Right atrium auricular region (tissue), 2 donors: Measurements from ENCODE around the gene IPO8. TPM values are rescaled to one million over a fixed set of nuclear protein-coding genes. Genes with fewer than 3 reads are reported as not detected.

ENCODE experiments used
- DNase-seq: peaks from one replicate; pipeline ENCODE4 v3.0.0-alpha.2; 2019; ENCODE audit warnings: low spot score
- H3K27ac ChIP-seq, 2 donors: fragments of 200-600 bp; sonication (generic); 1 replicate in 1 of 2; 2 replicates in 1 of 2; pipeline ENCODE4 v1.5.1; 2016 to 2019
- H3K27me3 ChIP-seq, 2 donors: fragments of 200-600 bp; sonication (generic); one replicate each; pipeline versions ENCODE4 v1.5.1 to v1.6.0; 2017 to 2019
- H3K36me3 ChIP-seq: fragments of 200-600 bp; sonication (generic); one replicate; pipeline ENCODE4 v1.5.1; 2016
- H3K4me1 ChIP-seq, 2 donors: fragments of 200-600 bp; sonication (generic); one replicate each; pipeline versions ENCODE4 v1.5.1 to v1.6.0; 2017 to 2019
- H3K4me3 ChIP-seq, 2 donors: fragments of 200-600 bp; sonication (generic); 1 replicate in 1 of 2; 2 replicates in 1 of 2; pipeline ENCODE4 v1.5.1; 2017 to 2019; ENCODE audit warnings: mild to moderate bottlenecking in 1 of 2, moderate library complexity in 1 of 2
- H3K9me3 ChIP-seq, 2 donors: fragments of 200-600 bp; sonication (generic); one replicate each; pipeline ENCODE4 v1.5.1; 2019
- CTCF ChIP-seq, 2 donors: fragments of 200-600 bp; sonication (generic); IDR thresholded peaks; one replicate each; pipeline ENCODE4 v1.5.1; 2019; ENCODE audit warnings: antibody characterized with exemption in 2 of 2
- total RNA-seq, 2 donors: library from RNA; depleted of rRNA; stranded (reverse); fragments of >200 nt; gene quantifications; one replicate each; pipeline ENCODE4 v1.1.0, GENCODE V29; 2016

Gene IPO8
- total RNA-seq, 2 donors from 2014 or later = 18.0 to 23.3 TPM

GRCh38 chr12:30730011-30730410 lies 34.3 kb upstream of the IPO8 start:
- no peak overlapping the region for H3K4me3 ChIP-seq

GRCh38 chr12:30729547-30729946 lies 33.9 kb upstream of the IPO8 start:
- no peaks in the 10 kb centered on the region for H3K27me3 ChIP-seq
- H3K4me1 ChIP-seq = no peaks in the 10 kb centered on the region
- no peaks in the 10 kb centered on the region for H3K9me3 ChIP-seq
- H3K36me3 ChIP-seq = no peaks in the 10 kb centered on the region
- H3K4me3 ChIP-seq = no peak overlapping the region
- H3K27ac ChIP-seq = no peak overlapping the region
- TF ChIP-seq CTCF (IDR thresholded peaks at IDR 0.05) = no peak
- no peak for DNase-seq

More at GRCh38 chr12:30730011-30730410, 34.3 kb upstream of the IPO8 start:
- Histone ChIP-seq H3K9me3 (no peaks in the 10 kb centered on the region), H3K27me3 (no peaks in the 10 kb centered on the region), H3K4me1 (no peaks in the 10 kb centered on the region), H3K36me3 (no peaks in the 10 kb centered on the region), H3K27ac (no peak overlapping the region)
- DNase-seq = no peak
- no peak for TF ChIP-seq CTCF (IDR thresholded peaks at IDR 0.05)

- H3K36me3 ChIP-seq = no peaks in the 10 kb centered on the region
- no peaks in the 10 kb centered on the region for H3K4me1 ChIP-seq
Observed at GRCh38 chr12:30726647-30727046, 31.0 kb upstream of the IPO8 start.

DNA sequence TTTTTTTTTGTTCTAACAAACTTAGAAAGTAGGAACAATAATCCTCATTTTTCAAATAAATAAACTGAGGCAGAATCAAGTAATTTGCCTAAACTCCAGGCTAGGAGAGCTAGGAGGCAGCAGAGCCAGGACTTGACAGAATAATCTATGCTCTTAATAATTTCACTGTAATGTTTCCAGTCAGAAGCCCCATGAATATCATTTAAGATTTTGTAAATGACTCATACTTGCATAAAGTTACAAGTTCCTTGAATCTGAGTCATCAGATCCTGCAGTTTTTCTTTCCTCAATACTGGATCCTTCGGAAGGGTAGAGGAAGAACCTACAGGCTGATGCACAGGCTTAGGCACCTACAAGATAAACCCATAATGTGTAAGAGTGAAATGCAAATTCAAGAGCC lies 30.1 kb upstream of the IPO8 start:
- H3K4me3 ChIP-seq = no peak overlapping the region
- H3K36me3 ChIP-seq = no peaks in the 10 kb centered on the region
- TF ChIP-seq CTCF (IDR thresholded peaks at IDR 0.05) = no peak
- no peak for DNase-seq
- H3K9me3 ChIP-seq = no peaks in the 10 kb centered on the region
- no peaks in the 10 kb centered on the region for H3K27me3 ChIP-seq
- no peaks in the 10 kb centered on the region for H3K4me1 ChIP-seq
- no peak overlapping the region for H3K27ac ChIP-seq

More at GRCh38 chr12:30726647-30727046, 31.0 kb upstream of the IPO8 start:
- Histone ChIP-seq H3K27me3 (no peaks in the 10 kb centered on the region), H3K9me3 (no peaks in the 10 kb centered on the region), H3K27ac (no peak overlapping the region), H3K4me3 (no peak overlapping the region)
- no peak for TF ChIP-seq CTCF (IDR thresholded peaks at IDR 0.05)
- no peak for DNase-seq

- Histone ChIP-seq H3K27me3 (no peaks in the 10 kb centered on the region), H3K36me3 (peaks cover 42% of the 10 kb centered on the region), H3K4me3 (no peak overlapping the region), H3K9me3 (no peaks in the 10 kb centered on the region), H3K27ac (no peak overlapping the region), H3K4me1 (no peaks in the 10 kb centered on the region)
- DNase-seq = no peak
- no peak for TF ChIP-seq CTCF (IDR thresholded peaks at IDR 0.05)
Observed at GRCh38 chr12:30719060-30719459, 23.4 kb upstream of the IPO8 start.

DNA sequence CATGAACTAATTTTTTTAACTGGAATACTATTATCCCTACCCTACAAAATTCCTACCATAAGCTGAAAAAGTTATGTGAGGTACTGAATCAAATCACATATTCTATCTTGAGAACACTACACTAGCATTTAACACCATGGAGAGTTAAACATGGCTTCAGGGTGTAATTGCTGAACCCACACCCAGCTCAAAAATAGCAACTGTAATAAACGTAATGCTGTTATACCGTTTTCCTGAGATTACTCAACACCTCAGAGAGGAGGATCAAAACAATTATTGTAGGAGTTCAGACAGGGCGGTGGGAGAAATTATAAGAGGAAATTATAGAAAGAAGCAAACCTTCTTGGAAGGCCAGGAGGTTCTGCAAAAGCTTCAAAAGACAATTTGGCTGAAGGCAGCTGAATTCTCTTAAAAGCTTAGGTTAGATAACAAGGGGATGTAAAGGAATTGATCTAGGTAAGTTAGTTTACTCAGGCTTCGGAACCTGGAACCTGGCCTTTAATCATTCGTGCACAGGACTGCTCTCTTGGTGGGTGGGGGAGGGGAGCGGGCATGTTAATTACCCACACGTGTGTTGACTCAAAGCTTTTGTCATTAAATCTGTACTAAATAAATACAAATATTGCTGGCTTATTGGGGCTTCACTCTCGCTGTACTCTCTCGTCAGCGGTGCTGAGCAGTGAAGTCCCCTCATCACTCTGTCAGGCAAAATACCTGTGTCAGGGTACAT lies 12.1 kb upstream of the IPO8 start:
- H3K4me3 ChIP-seq = no peak overlapping the region
- H3K9me3 ChIP-seq = no peaks in the 10 kb centered on the region
- no peak overlapping the region for H3K27ac ChIP-seq
- TF ChIP-seq CTCF (IDR thresholded peaks at IDR 0.05) = no peak
- no peak for DNase-seq
- H3K27me3 ChIP-seq = no peaks in the 10 kb centered on the region
- H3K4me1 ChIP-seq = no peaks in the 10 kb centered on the region
- peaks cover 31% of the 10 kb centered on the region for H3K36me3 ChIP-seq
